Parathyroid adenoma (tissue), 2 donors: ENCODE results near the gene ZNF469.

Experiments
- H2AFZ ChIP-seq: fragments of 300-600 bp; sonication (generic); one replicate; pipeline ENCODE4 v1.7.0; 2017; ENCODE audit warnings: antibody characterized with exemption, mild to moderate bottlenecking
- H3K27ac ChIP-seq: fragments of 300-600 bp; sonication (generic); one replicate; pipeline ENCODE4 v1.7.0; 2017
- H3K27me3 ChIP-seq: fragments of 300-600 bp; sonication (generic); one replicate; pipeline ENCODE4 v1.7.0; 2017; ENCODE audit warnings: low read length; ENCODE audit not compliant: control insufficient read depth, insufficient read depth
- H3K36me3 ChIP-seq: fragments of 300-600 bp; sonication (generic); one replicate; pipeline ENCODE4 v1.7.0; 2017; ENCODE audit warnings: low read length; ENCODE audit not compliant: control insufficient read depth, insufficient read depth
- H3K4me1 ChIP-seq: fragments of 300-600 bp; sonication (generic); one replicate; pipeline ENCODE4 v1.7.0; 2017; ENCODE audit warnings: control low read depth
- H3K4me2 ChIP-seq: fragments of 300-600 bp; sonication (generic); one replicate; pipeline ENCODE4 v1.7.0; 2017; ENCODE audit warnings: low read length
- H3K4me3 ChIP-seq: fragments of 300-600 bp; sonication (generic); one replicate; pipeline ENCODE4 v1.7.0; 2017; ENCODE audit warnings: low read depth, low read length
- H3K79me2 ChIP-seq: fragments of 300-600 bp; sonication (generic); one replicate; pipeline ENCODE4 v1.7.0; 2017; ENCODE audit warnings: control low read depth
- H3K9ac ChIP-seq: fragments of 300-600 bp; sonication (generic); one replicate; pipeline ENCODE4 v1.7.0; 2017; ENCODE audit warnings: mild to moderate bottlenecking
- H3K9me3 ChIP-seq: fragments of 300-600 bp; sonication (generic); one replicate; pipeline ENCODE4 v1.7.0; 2017; ENCODE audit warnings: low read length; ENCODE audit not compliant: control insufficient read depth
- CTCF ChIP-seq: fragments of 300-600 bp; sonication (generic); IDR thresholded peaks from one replicate; pipeline ENCODE4 v1.7.0; 2017; ENCODE audit warnings: antibody characterized with exemption, mild to moderate bottlenecking
- donor health status: primary hyperparathyroidism.

ZNF469 gene

GRCh38 chr16:88431651-88432050 is 48.9 kb downstream of the ZNF469 start:
- no peaks in the 10 kb centered on the region for H3K4me1 ChIP-seq
- H3K79me2 ChIP-seq, result no peaks in the 10 kb centered on the region
- H3K9ac ChIP-seq, result no peak overlapping the region
- H3K27me3 ChIP-seq, result no peaks in the 10 kb centered on the region
- TF ChIP-seq CTCF, result no peak
- no peak overlapping the region for H3K27ac ChIP-seq
- H2AFZ ChIP-seq, result no peak overlapping the region
- no peaks in the 10 kb centered on the region for H3K36me3 ChIP-seq
- H3K4me2 ChIP-seq, result no peak overlapping the region
- H3K9me3 ChIP-seq, result no peaks in the 10 kb centered on the region
- H3K4me3 ChIP-seq, result no peak overlapping the region

GRCh38 chr16:88432174-88432573 is 49.4 kb downstream of the ZNF469 start:
- Histone ChIP-seq H3K27me3 (no peaks in the 10 kb centered on the region), H3K9ac (no peak overlapping the region), H3K9me3 (no peaks in the 10 kb centered on the region), H3K36me3 (no peaks in the 10 kb centered on the region), H3K79me2 (no peaks in the 10 kb centered on the region), H2AFZ (no peak overlapping the region), H3K27ac (no peak overlapping the region), H3K4me2 (no peak overlapping the region), H3K4me3 (no peak overlapping the region), H3K4me1 (no peaks in the 10 kb centered on the region)
- no peak for TF ChIP-seq CTCF
